K562 (cell line): Measurements from ENCODE around the gene HEBP2. TPM values are rescaled to one million over a fixed set of nuclear protein-coding genes. Genes with fewer than 3 reads are reported as not detected.
A peak's percentile ranks its signal among the peaks of the same experiment; 100 is the strongest.

Experiments
- KLF1 ChIP-seq: fragments of 450-650 bp; IDR thresholded peaks from 2 replicates; pipeline ENCODE4 v1.6.1; 2016; ENCODE audit warnings: missing genetic modification characterization, missing compliant biosample characterization
- MCM5 ChIP-seq: fragments of 450-650 bp; IDR thresholded peaks from 2 replicates; pipeline ENCODE4 v1.6.1; 2016; ENCODE audit warnings: low read depth
- SMARCA4 ChIP-seq: fragments of 450-650 bp; IDR thresholded peaks from 2 replicates; pipeline ENCODE4 v1.6.1; 2016
- SUPT5H ChIP-seq: fragments of 450-650 bp; IDR thresholded peaks from 2 replicates; pipeline ENCODE4 v1.6.1; 2016
- XRCC5 ChIP-seq: fragments of 200-400 bp; formaldehyde crosslinking; IDR thresholded peaks from 2 replicates; pipeline ENCODE4 v1.6.1; 2017; ENCODE audit warnings: low read depth, mild to moderate bottlenecking, low read length
- ZNF23 ChIP-seq: fragments of 250-450 bp; sonication (Bioruptor Pico); IDR thresholded peaks from 2 replicates; pipeline ENCODE4 v1.4.0; 2020; ENCODE audit warnings: mild to moderate bottlenecking
- ZNF280A ChIP-seq: fragments of 450-650 bp; IDR thresholded peaks from 2 replicates; pipeline ENCODE4 v1.6.1; 2018; ENCODE audit warnings: mild to moderate bottlenecking, low read depth; ENCODE audit not compliant: partially characterized antibody
- ZSCAN32 ChIP-seq: fragments of 450-650 bp; formaldehyde crosslinking; IDR thresholded peaks from 2 replicates; pipeline ENCODE4 v1.4.0; 2020; ENCODE audit warnings: mild to moderate bottlenecking, moderate library complexity
- polyA plus RNA-seq, 8 experiments: library from polyadenylated mRNA; depleted of rRNA in 4 of 8; stranded (reverse) in 5 of 8; unstranded in 3 of 8; fragments of >200 nt; fragmentation: Nextera tagmentation in 2 of 8; fragmentation: Illumina TruSeq in 1 of 8; extraction: Ambion mirVana in 2 of 8; extraction: Trizol in 1 of 8; gene quantifications; 2 replicates each; pipeline versions ENCODE4 v1.2.1 to v1.2.3, GENCODE V29; 2011 to 2014; ENCODE audit warnings: inconsistent platforms in 1 of 8, missing spikeins in 1 of 8
- total RNA-seq, 7 experiments: library from RNA; depleted of rRNA in 6 of 7; stranded (reverse); fragments of >200 nt in 6 of 7; fragmentation: Illumina TruSeq in 2 of 7; extraction: Trizol in 2 of 7; gene quantifications; 2 replicates each; pipeline versions ENCODE4 v1.2.1 to v1.2.3, GENCODE V29; 2011 to 2021; ENCODE audit warnings: low replicate concordance in 1 of 7
- TF ChIP-seq, protein P1 (sequence below): fragments of 450-650 bp; IDR thresholded peaks from 2 replicates; pipeline ENCODE4 v1.6.1; 2016; ENCODE audit warnings: mild to moderate bottlenecking, moderate library complexity
- TF ChIP-seq, protein P2 (sequence below): fragments of 450-650 bp; IDR thresholded peaks from 2 replicates; pipeline ENCODE4 v1.6.1; 2016
- TF ChIP-seq, protein P3 (sequence below): fragments of 450-650 bp; IDR thresholded peaks from 2 replicates; pipeline ENCODE4 v1.6.1; 2016; ENCODE audit warnings: antibody characterized with exemption

HEBP2 gene
- total and polyA plus RNA-seq, 9 of the 15 experiments (the other 6 are each of a cell fraction or from before 2014, with no cell fraction given): 8.5 to 63.7 (median 36.9) TPM

GRCh38 chr6:138403801-138404665 lies at the start of gene HEBP2 (continued):
- TF ChIP-seq, protein P1, sequence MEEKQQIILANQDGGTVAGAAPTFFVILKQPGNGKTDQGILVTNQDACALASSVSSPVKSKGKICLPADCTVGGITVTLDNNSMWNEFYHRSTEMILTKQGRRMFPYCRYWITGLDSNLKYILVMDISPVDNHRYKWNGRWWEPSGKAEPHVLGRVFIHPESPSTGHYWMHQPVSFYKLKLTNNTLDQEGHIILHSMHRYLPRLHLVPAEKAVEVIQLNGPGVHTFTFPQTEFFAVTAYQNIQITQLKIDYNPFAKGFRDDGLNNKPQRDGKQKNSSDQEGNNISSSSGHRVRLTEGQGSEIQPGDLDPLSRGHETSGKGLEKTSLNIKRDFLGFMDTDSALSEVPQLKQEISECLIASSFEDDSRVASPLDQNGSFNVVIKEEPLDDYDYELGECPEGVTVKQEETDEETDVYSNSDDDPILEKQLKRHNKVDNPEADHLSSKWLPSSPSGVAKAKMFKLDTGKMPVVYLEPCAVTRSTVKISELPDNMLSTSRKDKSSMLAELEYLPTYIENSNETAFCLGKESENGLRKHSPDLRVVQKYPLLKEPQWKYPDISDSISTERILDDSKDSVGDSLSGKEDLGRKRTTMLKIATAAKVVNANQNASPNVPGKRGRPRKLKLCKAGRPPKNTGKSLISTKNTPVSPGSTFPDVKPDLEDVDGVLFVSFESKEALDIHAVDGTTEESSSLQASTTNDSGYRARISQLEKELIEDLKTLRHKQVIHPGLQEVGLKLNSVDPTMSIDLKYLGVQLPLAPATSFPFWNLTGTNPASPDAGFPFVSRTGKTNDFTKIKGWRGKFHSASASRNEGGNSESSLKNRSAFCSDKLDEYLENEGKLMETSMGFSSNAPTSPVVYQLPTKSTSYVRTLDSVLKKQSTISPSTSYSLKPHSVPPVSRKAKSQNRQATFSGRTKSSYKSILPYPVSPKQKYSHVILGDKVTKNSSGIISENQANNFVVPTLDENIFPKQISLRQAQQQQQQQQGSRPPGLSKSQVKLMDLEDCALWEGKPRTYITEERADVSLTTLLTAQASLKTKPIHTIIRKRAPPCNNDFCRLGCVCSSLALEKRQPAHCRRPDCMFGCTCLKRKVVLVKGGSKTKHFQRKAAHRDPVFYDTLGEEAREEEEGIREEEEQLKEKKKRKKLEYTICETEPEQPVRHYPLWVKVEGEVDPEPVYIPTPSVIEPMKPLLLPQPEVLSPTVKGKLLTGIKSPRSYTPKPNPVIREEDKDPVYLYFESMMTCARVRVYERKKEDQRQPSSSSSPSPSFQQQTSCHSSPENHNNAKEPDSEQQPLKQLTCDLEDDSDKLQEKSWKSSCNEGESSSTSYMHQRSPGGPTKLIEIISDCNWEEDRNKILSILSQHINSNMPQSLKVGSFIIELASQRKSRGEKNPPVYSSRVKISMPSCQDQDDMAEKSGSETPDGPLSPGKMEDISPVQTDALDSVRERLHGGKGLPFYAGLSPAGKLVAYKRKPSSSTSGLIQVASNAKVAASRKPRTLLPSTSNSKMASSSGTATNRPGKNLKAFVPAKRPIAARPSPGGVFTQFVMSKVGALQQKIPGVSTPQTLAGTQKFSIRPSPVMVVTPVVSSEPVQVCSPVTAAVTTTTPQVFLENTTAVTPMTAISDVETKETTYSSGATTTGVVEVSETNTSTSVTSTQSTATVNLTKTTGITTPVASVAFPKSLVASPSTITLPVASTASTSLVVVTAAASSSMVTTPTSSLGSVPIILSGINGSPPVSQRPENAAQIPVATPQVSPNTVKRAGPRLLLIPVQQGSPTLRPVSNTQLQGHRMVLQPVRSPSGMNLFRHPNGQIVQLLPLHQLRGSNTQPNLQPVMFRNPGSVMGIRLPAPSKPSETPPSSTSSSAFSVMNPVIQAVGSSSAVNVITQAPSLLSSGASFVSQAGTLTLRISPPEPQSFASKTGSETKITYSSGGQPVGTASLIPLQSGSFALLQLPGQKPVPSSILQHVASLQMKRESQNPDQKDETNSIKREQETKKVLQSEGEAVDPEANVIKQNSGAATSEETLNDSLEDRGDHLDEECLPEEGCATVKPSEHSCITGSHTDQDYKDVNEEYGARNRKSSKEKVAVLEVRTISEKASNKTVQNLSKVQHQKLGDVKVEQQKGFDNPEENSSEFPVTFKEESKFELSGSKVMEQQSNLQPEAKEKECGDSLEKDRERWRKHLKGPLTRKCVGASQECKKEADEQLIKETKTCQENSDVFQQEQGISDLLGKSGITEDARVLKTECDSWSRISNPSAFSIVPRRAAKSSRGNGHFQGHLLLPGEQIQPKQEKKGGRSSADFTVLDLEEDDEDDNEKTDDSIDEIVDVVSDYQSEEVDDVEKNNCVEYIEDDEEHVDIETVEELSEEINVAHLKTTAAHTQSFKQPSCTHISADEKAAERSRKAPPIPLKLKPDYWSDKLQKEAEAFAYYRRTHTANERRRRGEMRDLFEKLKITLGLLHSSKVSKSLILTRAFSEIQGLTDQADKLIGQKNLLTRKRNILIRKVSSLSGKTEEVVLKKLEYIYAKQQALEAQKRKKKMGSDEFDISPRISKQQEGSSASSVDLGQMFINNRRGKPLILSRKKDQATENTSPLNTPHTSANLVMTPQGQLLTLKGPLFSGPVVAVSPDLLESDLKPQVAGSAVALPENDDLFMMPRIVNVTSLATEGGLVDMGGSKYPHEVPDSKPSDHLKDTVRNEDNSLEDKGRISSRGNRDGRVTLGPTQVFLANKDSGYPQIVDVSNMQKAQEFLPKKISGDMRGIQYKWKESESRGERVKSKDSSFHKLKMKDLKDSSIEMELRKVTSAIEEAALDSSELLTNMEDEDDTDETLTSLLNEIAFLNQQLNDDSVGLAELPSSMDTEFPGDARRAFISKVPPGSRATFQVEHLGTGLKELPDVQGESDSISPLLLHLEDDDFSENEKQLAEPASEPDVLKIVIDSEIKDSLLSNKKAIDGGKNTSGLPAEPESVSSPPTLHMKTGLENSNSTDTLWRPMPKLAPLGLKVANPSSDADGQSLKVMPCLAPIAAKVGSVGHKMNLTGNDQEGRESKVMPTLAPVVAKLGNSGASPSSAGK: peak; percentile 77
- TF ChIP-seq SMARCA4: no peak
- no peak for TF ChIP-seq ZNF23
- no peak for TF ChIP-seq ZNF280A
- TF ChIP-seq XRCC5: peak; percentile 58; the same call in 1 of the 2 replicates
- TF ChIP-seq, protein P2, sequence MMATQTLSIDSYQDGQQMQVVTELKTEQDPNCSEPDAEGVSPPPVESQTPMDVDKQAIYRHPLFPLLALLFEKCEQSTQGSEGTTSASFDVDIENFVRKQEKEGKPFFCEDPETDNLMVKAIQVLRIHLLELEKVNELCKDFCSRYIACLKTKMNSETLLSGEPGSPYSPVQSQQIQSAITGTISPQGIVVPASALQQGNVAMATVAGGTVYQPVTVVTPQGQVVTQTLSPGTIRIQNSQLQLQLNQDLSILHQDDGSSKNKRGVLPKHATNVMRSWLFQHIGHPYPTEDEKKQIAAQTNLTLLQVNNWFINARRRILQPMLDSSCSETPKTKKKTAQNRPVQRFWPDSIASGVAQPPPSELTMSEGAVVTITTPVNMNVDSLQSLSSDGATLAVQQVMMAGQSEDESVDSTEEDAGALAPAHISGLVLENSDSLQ: peak; percentile 59
- TF ChIP-seq MCM5: no peak
- peak; percentile 64 for TF ChIP-seq KLF1 (tag)
- TF ChIP-seq, protein P3, sequence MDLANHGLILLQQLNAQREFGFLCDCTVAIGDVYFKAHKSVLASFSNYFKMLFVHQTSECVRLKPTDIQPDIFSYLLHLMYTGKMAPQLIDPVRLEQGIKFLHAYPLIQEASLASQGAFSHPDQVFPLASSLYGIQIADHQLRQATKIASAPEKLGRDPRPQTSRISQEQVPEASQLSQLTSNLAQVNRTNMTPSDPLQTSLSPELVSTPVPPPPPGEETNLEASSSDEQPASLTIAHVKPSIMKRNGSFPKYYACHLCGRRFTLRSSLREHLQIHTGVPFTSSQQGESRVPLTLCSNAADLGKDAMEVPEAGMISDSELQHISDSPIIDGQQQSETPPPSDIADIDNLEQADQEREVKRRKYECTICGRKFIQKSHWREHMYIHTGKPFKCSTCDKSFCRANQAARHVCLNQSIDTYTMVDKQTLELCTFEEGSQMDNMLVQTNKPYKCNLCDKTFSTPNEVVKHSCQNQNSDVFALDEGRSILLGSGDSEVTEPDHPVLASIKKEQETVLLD: no peak
- no peak for TF ChIP-seq ZSCAN32 (CRISPR knock-in tag)
- TF ChIP-seq SUPT5H: peak; percentile 79
